HCT116 (cell line): ENCODE results near the gene SP7.

Experiments used
- ATF3 ChIP-seq: IDR thresholded peaks from 2 replicates; pipeline ENCODE4 v1.6.1; 2012
- CTCF ChIP-seq, 3 experiments: fragments of 200-600 bp in 1 of 3; sonication (generic) in 1 of 3; IDR thresholded peaks in 2 of 3; conservative IDR thresholded peaks in 1 of 3; 2 replicates each; pipeline ENCODE4 v1.5.1; 2012 to 2017; ENCODE audit warnings: low read depth in 2 of 3, low read length in 2 of 3, antibody characterized with exemption in 1 of 3, borderline replicate concordance in 1 of 3, control low read depth in 1 of 3, mild to moderate bottlenecking in 1 of 3, mixed read lengths in 1 of 3, mixed run types in 1 of 3, moderate library complexity in 1 of 3; ENCODE audit not compliant: insufficient read depth in 1 of 3
- ELF1 ChIP-seq: IDR thresholded peaks from 2 replicates; pipeline ENCODE4 v1.6.1; 2012; ENCODE audit warnings: low read depth, borderline replicate concordance
- EZH2 ChIP-seq: fragments of 200-600 bp; sonication (generic); IDR thresholded peaks from 2 replicates; pipeline ENCODE4 v1.6.1; 2017; ENCODE audit warnings: antibody characterized with exemption, mixed run types
- EZH2phosphoT487 ChIP-seq: fragments of 200-600 bp; IDR thresholded peaks from 2 replicates; pipeline ENCODE4 v1.6.1; 2018; ENCODE audit warnings: antibody characterized with exemption, borderline replicate concordance
- POLR2A ChIP-seq: IDR thresholded peaks from 2 replicates; pipeline ENCODE4 v1.7.0; 2011; ENCODE audit warnings: borderline replicate concordance; ENCODE audit not compliant: insufficient read depth, insufficient read length; ENCODE audit errors: extremely low read depth
- RAD21 ChIP-seq: IDR thresholded peaks from 2 replicates; pipeline ENCODE4 v1.6.1; 2012; ENCODE audit warnings: low read depth, mild to moderate bottlenecking
- REST ChIP-seq: IDR thresholded peaks from 2 replicates; pipeline ENCODE4 v1.6.1; 2012; ENCODE audit warnings: low read depth
- SIN3A ChIP-seq: IDR thresholded peaks from 2 replicates; pipeline ENCODE4 v1.6.1; 2012; ENCODE audit warnings: low read depth
- TCF7L2 ChIP-seq: IDR thresholded peaks from 2 replicates; pipeline ENCODE4 v1.7.0; 2011; ENCODE audit warnings: borderline replicate concordance, inconsistent platforms; ENCODE audit not compliant: insufficient read depth, insufficient read length; ENCODE audit errors: extremely low read depth
- YY1 ChIP-seq: IDR thresholded peaks from 2 replicates; pipeline ENCODE4 v1.6.1; 2011; ENCODE audit warnings: low read length, low read depth, moderate library complexity, mild to moderate bottlenecking; ENCODE audit not compliant: insufficient replicate concordance; ENCODE audit errors: extremely low read depth
- ZNF274 ChIP-seq: fragments of 200-500 bp; sonication (Bioruptor generic); IDR thresholded peaks from 2 replicates; pipeline ENCODE4 v1.6.1; 2014; ENCODE audit warnings: mild to moderate bottlenecking, low read depth, low read length, inconsistent platforms

DNA sequence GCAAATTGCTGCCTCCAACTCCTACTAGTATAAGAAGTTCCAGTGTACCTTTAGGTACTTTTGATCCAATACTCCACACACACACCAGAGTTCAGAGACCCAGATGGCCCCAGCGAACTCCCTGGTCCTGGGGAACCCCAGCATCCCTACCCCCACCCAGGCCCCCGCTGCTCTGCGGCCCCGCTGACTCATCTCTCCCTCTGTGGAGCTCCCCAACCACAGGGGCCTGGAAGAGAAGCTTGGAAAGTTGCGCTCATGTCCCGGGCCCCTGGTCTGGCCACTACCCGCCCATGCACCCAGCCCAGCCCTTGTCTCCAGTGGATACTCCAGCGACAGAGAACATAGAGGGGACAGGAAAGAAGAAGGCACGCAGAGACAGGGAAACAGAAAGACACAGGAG is 4.2 kb upstream of the SP7 start:
- TF ChIP-seq POLR2A (no peak), CTCF (IDR thresholded peaks at IDR 0.05 in 2 of 3, conservative IDR thresholded peaks at IDR 0.05 in 1 of 3; ENCODE audit: borderline replicate concordance in 1 of 3, insufficient read depth in 1 of 3, low read depth in 2 of 3, low read length in 2 of 3) (no peak), REST (no peak), ZNF274 (no peak), EZH2 (no peak), EZH2phosphoT487 (no peak), YY1 (no peak), ATF3 (no peak), RAD21 (no peak), ELF1 (no peak), TCF7L2 (no peak), SIN3A (no peak)
